ENCODE measurements around the gene IKZF1.

GRCh38 chr7:50342616-50343114 is 38.1 kb downstream of the IKZF1 start:
- TF ChIP-seq, protein P1, sequence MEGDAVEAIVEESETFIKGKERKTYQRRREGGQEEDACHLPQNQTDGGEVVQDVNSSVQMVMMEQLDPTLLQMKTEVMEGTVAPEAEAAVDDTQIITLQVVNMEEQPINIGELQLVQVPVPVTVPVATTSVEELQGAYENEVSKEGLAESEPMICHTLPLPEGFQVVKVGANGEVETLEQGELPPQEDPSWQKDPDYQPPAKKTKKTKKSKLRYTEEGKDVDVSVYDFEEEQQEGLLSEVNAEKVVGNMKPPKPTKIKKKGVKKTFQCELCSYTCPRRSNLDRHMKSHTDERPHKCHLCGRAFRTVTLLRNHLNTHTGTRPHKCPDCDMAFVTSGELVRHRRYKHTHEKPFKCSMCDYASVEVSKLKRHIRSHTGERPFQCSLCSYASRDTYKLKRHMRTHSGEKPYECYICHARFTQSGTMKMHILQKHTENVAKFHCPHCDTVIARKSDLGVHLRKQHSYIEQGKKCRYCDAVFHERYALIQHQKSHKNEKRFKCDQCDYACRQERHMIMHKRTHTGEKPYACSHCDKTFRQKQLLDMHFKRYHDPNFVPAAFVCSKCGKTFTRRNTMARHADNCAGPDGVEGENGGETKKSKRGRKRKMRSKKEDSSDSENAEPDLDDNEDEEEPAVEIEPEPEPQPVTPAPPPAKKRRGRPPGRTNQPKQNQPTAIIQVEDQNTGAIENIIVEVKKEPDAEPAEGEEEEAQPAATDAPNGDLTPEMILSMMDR (conservative IDR thresholded peaks at IDR 0.05; ENCODE audit: low read depth, low read length): no peak
- TF ChIP-seq EZH2 (IDR thresholded peaks at IDR 0.05; ENCODE audit: borderline replicate concordance, low read depth, low read length, poor library complexity, severe bottlenecking): no peak

Data from A673 (cell line).